ENCODE results near the gene ZNF782.

- TF ChIP-seq EZH2 (IDR thresholded peaks at IDR 0.05; ENCODE audit: insufficient read depth, poor library complexity, severe bottlenecking) (no peak), EZH2phosphoT487 (IDR thresholded peaks at IDR 0.05; ENCODE audit: insufficient read depth, low read depth) (no peak)
These were observed 12.9 kb upstream of the ZNF782 start for GRCh38 chr9:96867079-96867804.
